HL-60 (cell line): Measurements from ENCODE around the gene XPNPEP3.

Experiments
- CTCF ChIP-seq: IDR thresholded peaks from one replicate; pipeline ENCODE4 v1.5.1; 2011; ENCODE audit warnings: low read length, control low read depth, inconsistent platforms; ENCODE audit not compliant: insufficient read depth
- GABPA ChIP-seq: IDR thresholded peaks from 2 replicates; pipeline ENCODE4 v1.6.1; 2012; ENCODE audit warnings: low read depth
- REST ChIP-seq: IDR thresholded peaks from 2 replicates; pipeline ENCODE4 v1.6.1; 2012; ENCODE audit warnings: low read depth; ENCODE audit not compliant: insufficient replicate concordance

GRCh38 chr22:40819599-40820140 is 37.3 kb upstream of the XPNPEP3 start:
- TF ChIP-seq GABPA (no peak), CTCF (no peak), REST (no peak)
